Mesothelial cell of epicardium (in vitro differentiated cells): ENCODE measurements around the gene DCLRE1B. TPM values are rescaled to one million over a fixed set of nuclear protein-coding genes. Genes with fewer than 3 reads are reported as not detected.

ENCODE experiments used
- DNase-seq, 2 experiments: peaks; one replicate each; pipeline ENCODE4 v3.0.0; 2021; ENCODE audit warnings: low spot score in 2 of 2; ENCODE audit not compliant: unreplicated experiment in 2 of 2
- H3K27ac Mint-ChIP-seq: 2 replicates; pipeline ENCODE4 v1.8.0; 2021; ENCODE audit warnings: mixed read lengths
- H3K27me3 Mint-ChIP-seq: 2 replicates; pipeline ENCODE4 v1.8.0; 2021; ENCODE audit warnings: low read depth, mixed read lengths
- H3K36me3 Mint-ChIP-seq: 2 replicates; pipeline ENCODE4 v1.8.0; 2021; ENCODE audit warnings: mixed read lengths
- H3K4me1 Mint-ChIP-seq: 2 replicates; pipeline ENCODE4 v1.8.0; 2021; ENCODE audit warnings: mixed read lengths
- H3K4me3 Mint-ChIP-seq: 2 replicates; pipeline ENCODE4 v1.8.0; 2021; ENCODE audit warnings: mild to moderate bottlenecking, moderate library complexity, mixed read lengths
- H3K9me3 Mint-ChIP-seq: 2 replicates; pipeline ENCODE4 v1.8.0; 2021; ENCODE audit warnings: mixed read lengths
- total RNA-seq: library from RNA; stranded (reverse); gene quantifications from 3 replicates; pipeline ENCODE4 v1.2.1, GENCODE V29; 2021
- TF ChIP-seq, protein P1 (sequence below): fragments of 200-600 bp; sonication (generic); IDR thresholded peaks from one replicate; pipeline ENCODE4 v1.5.0; 2021; ENCODE audit warnings: antibody characterized with exemption; ENCODE audit not compliant: unreplicated experiment

The DCLRE1B gene
- total RNA-seq, 1 donor from 2014 or later, result 9.5 TPM

DNA sequence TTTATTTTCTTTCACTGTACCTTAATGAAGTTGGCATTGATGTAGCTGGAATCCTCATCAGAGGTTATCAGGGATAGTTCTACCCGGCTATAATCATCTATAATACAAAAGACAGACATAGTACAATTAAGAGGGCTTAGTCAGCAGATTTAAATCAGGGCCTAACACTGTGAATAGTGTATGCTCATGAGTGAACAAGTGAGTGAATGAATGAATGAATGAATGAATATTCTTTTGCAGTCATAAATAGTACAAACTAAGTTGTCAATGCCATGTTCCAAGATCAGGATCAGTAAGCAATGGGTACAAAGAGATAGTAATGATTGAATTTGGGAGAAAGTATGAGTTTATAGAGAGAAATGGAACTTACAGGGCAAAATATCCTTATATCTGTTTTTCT is 46.1 kb upstream of the DCLRE1B start:
- DNase-seq, result no peak

DNA sequence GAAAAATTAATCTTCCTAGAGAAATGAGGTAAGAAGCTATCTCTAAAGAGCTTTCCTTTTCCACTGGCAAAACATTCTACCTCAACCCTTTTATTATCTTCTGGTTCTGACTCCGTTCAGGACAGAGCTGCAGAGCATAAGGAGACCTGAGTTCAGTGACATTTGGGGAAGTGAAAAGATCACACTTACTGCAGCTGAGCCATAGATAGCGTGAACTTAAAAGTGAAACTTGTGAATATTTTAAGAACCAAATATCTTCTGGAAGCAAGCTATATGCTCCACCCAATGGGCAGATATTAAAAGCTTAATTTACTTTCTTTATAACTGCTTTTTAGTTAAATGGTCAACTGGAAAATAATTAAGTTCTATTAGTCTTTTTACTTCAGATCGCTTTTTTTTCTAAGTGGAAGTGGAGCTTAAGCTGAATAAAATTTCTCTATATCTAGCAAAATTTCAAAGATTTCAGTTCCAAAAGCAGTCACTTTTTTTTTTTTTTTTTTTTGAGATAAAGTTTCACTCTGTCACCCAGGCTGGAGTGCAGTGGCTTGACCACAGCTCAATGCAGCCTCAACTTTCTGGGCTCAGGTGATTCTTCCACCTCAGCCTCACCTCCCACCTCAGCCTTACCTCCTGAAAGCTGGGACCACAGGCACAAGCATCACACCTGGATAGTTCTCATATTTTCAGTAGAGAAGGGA is 45.5 kb upstream of the DCLRE1B start:
- H3K4me1 Mint-ChIP-seq, result peaks cover 2% of the 10 kb centered on the region
- DNase-seq, result no peak
- no peak overlapping the region for H3K27ac Mint-ChIP-seq
- no peaks in the 10 kb centered on the region for H3K36me3 Mint-ChIP-seq
- H3K27me3 Mint-ChIP-seq, result no peaks in the 10 kb centered on the region
- H3K4me3 Mint-ChIP-seq, result no peak overlapping the region
- TF ChIP-seq, protein P1, sequence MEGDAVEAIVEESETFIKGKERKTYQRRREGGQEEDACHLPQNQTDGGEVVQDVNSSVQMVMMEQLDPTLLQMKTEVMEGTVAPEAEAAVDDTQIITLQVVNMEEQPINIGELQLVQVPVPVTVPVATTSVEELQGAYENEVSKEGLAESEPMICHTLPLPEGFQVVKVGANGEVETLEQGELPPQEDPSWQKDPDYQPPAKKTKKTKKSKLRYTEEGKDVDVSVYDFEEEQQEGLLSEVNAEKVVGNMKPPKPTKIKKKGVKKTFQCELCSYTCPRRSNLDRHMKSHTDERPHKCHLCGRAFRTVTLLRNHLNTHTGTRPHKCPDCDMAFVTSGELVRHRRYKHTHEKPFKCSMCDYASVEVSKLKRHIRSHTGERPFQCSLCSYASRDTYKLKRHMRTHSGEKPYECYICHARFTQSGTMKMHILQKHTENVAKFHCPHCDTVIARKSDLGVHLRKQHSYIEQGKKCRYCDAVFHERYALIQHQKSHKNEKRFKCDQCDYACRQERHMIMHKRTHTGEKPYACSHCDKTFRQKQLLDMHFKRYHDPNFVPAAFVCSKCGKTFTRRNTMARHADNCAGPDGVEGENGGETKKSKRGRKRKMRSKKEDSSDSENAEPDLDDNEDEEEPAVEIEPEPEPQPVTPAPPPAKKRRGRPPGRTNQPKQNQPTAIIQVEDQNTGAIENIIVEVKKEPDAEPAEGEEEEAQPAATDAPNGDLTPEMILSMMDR, result no peak
- H3K9me3 Mint-ChIP-seq, result no peaks in the 10 kb centered on the region

More for the DNA sequence above, 46.1 kb upstream of the DCLRE1B start:
- no peaks in the 10 kb centered on the region for H3K27me3 Mint-ChIP-seq
- peaks cover 2% of the 10 kb centered on the region for H3K4me1 Mint-ChIP-seq
- H3K36me3 Mint-ChIP-seq, result no peaks in the 10 kb centered on the region
- TF ChIP-seq, protein P1, result no peak
- no peaks in the 10 kb centered on the region for H3K9me3 Mint-ChIP-seq
- no peak overlapping the region for H3K27ac Mint-ChIP-seq
- no peak overlapping the region for H3K4me3 Mint-ChIP-seq

DNA sequence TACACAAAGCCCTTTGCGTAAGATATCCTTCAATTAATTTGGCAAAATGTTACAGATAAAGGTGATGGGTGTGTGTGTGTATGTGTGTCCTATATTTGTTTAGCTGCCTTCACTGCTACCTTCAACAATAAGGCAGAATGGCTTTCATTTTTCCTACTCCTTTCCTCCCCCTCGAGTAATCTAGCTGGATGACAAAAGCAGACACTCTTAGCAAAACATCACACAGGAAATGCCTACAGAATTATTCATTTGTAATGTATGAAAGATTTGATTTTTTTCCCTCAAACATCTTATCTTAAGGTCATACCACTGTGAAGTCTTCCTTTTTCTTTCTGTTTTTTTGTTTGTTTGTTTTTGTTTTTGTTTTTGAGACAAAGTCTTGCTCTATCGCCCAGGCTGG is 44.2 kb upstream of the DCLRE1B start:
- Mint-ChIP-seq H3K9me3 (no peaks in the 10 kb centered on the region), H3K36me3 (no peaks in the 10 kb centered on the region), H3K4me1 (peaks cover 2% of the 10 kb centered on the region), H3K4me3 (no peak overlapping the region), H3K27me3 (no peaks in the 10 kb centered on the region), H3K27ac (no peak overlapping the region)
- DNase-seq, result no peak
- TF ChIP-seq, protein P1, result no peak

DNA sequence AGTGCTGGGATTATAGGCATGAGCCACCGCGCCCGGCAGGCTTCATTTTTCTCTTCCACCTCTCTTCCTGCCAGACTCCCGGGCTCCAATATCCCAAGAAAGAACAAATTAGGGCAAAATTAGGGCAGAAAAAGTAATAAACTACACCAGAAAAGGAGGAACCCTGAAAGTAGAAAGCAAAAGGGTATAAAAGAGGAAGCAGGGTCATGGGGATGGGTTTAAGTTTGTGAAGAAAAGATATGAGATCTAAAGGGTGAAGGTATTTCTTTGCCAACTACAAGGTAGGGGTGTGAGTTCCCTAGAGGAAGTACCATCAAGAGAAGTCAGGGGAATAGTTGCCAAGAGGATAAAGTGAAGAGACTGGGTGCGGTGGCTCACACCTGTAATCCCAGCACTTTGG is 43.5 kb upstream of the DCLRE1B start:
- H3K4me1 Mint-ChIP-seq, result peaks cover 2% of the 10 kb centered on the region
- H3K9me3 Mint-ChIP-seq, result no peaks in the 10 kb centered on the region
- no peak overlapping the region for H3K27ac Mint-ChIP-seq
- TF ChIP-seq, protein P1, result no peak
- DNase-seq, result no peak
- no peaks in the 10 kb centered on the region for H3K27me3 Mint-ChIP-seq
- H3K36me3 Mint-ChIP-seq, result no peaks in the 10 kb centered on the region
- no peak overlapping the region for H3K4me3 Mint-ChIP-seq

DNA sequence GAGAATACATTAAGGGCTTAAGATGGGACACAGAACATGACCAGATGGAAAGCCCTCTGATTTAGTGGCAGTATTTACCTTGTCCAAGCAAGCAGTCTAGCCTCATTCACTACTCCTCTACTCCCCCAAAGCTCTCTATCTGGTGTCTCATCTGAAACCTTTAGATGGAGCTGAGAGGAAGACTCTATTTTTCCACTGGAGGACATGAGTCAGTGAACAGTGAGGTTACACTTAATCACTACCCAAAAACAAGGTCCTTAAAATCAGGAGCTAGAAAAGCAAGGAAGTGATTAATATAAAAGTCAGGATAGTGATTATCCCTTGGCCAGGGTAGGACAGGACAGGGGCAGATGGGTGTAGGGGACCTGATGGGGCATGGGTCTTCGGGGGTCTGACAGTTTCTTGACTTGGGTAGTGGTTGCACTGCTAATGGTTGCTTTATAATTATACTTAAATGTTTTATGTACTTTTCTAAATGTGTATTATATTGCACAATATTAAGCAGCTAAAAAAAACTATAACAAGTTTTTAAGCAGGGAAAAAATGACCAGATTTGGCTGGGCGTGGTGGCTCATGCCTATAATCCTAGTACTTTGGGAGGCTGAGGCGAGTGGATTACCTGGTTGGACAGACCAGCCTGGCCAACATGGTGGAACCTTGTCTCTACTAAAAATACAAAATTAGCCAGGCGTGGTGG is 36.6 kb upstream of the DCLRE1B start:
- H3K27ac Mint-ChIP-seq, result no peak overlapping the region
- H3K27me3 Mint-ChIP-seq, result no peaks in the 10 kb centered on the region
- no peak for DNase-seq
- TF ChIP-seq, protein P1, result no peak
- H3K4me3 Mint-ChIP-seq, result no peak overlapping the region
- no peaks in the 10 kb centered on the region for H3K4me1 Mint-ChIP-seq
- H3K36me3 Mint-ChIP-seq, result no peaks in the 10 kb centered on the region
- H3K9me3 Mint-ChIP-seq, result no peaks in the 10 kb centered on the region
